HG03097 (cell line): Measurements from ENCODE around the gene MYL4.
A peak's percentile ranks its signal among the peaks of the same experiment; 100 is the strongest.
"Not testable (repeated sequence)": the region's sequence is repeated elsewhere in the genome, so short reads cannot be mapped to it uniquely, and the experiment has no call there.

ENCODE experiments used
- ATAC-seq: cut with Tn5 transposase; IDR thresholded peaks from one replicate; pipeline ENCODE4 v1.9.1; 2021; ENCODE audit not compliant: unreplicated experiment, low FRiP score

Gene MYL4

GRCh38 chr17:47192554-47192953 is 16.6 kb upstream of the MYL4 start:
- ATAC-seq: no peak

- ATAC-seq: no peak
Measured at GRCh38 chr17:47193931-47194511, 15.1 kb upstream of the MYL4 start.

GRCh38 chr17:47197821-47198220 is 11.3 kb upstream of the MYL4 start:
- no peak for ATAC-seq

- no peak for ATAC-seq
Measured at GRCh38 chr17:47199627-47200324, 9.4 kb upstream of the MYL4 start.

- no peak for ATAC-seq
Measured at GRCh38 chr17:47200325-47200664, 8.9 kb upstream of the MYL4 start.

GRCh38 chr17:47201166-47201565 is 8.0 kb upstream of the MYL4 start:
- no peak for ATAC-seq

- ATAC-seq: no peak
Measured at GRCh38 chr17:47203984-47204721, 5.0 kb upstream of the MYL4 start.

GRCh38 chr17:47204722-47205418 is 4.3 kb upstream of the MYL4 start:
- peak; percentile 38 for ATAC-seq

GRCh38 chr17:47205419-47205963 is 3.7 kb upstream of the MYL4 start:
- ATAC-seq: peak; percentile 47

GRCh38 chr17:47207143-47208067 is 1.7 kb upstream of the MYL4 start:
- ATAC-seq: no peak

- ATAC-seq: no peak
Measured at GRCh38 chr17:47209499-47209898, 351 bp downstream of the MYL4 start.

- ATAC-seq: no peak
Measured at GRCh38 chr17:47210105-47210504, 957 bp downstream of the MYL4 start.

- no peak for ATAC-seq
Measured at GRCh38 chr17:47210779-47211178, 1.6 kb downstream of the MYL4 start.

- no peak for ATAC-seq
Measured at GRCh38 chr17:47212458-47212857, 3.3 kb downstream of the MYL4 start.

GRCh38 chr17:47213540-47213939 is 4.4 kb downstream of the MYL4 start:
- no peak for ATAC-seq

GRCh38 chr17:47214931-47215330 is 5.8 kb downstream of the MYL4 start:
- ATAC-seq: no peak

- ATAC-seq: not testable (repeated sequence)
Measured at GRCh38 chr17:47216821-47217220, 7.7 kb downstream of the MYL4 start.

GRCh38 chr17:47217279-47217678 is 8.1 kb downstream of the MYL4 start:
- not testable (repeated sequence) for ATAC-seq

- no peak for ATAC-seq
Measured at GRCh38 chr17:47218896-47219430, 9.8 kb downstream of the MYL4 start.
